Large intestine (tissue), 3 donors: ENCODE measurements around the gene LRCH4. TPM values are rescaled to one million over a fixed set of nuclear protein-coding genes. Genes with fewer than 3 reads are reported as not detected.
A peak's percentile ranks its signal among the peaks of the same experiment; 100 is the strongest.

Experiments used
- DNase-seq, 2 donors: peaks; one replicate each; pipeline versions ENCODE4 v3.0.0 to v3.0.0-alpha.2; 2013
- H3K27ac ChIP-seq: one replicate; pipeline ENCODE4 v1.5.1; 2013; ENCODE audit warnings: low read length
- H3K27me3 ChIP-seq: 2 replicates; pipeline ENCODE4 v1.6.1; 2013; ENCODE audit warnings: low read length; ENCODE audit not compliant: control insufficient read depth, insufficient read depth
- H3K36me3 ChIP-seq: 2 replicates; pipeline ENCODE4 v1.6.1; 2013; ENCODE audit warnings: low read length; ENCODE audit not compliant: control insufficient read depth, insufficient read depth
- H3K4me1 ChIP-seq: one replicate; pipeline ENCODE4 v1.6.1; 2013; ENCODE audit warnings: low read length; ENCODE audit not compliant: control insufficient read depth, insufficient read depth
- H3K4me3 ChIP-seq: one replicate; pipeline ENCODE4 v1.5.1; 2013; ENCODE audit warnings: low read length
- H3K9me3 ChIP-seq: one replicate; pipeline ENCODE4 v1.6.1; 2013; ENCODE audit warnings: mild to moderate bottlenecking, low read depth, low read length, moderate library complexity; ENCODE audit not compliant: control insufficient read depth
- WGBS: methylation state at CpG from one replicate; pipeline ENCODE4 v1.1.5; 2013; ENCODE audit warnings: low lambda C conversion rate; ENCODE audit not compliant: insufficient coverage; 5-methylcytosine and 5-hydroxymethylcytosine counted together
- polyA plus RNA-seq: library from polyadenylated mRNA; unstranded; fragments of 120-200 nt; gene quantifications from one replicate; pipeline ENCODE4 v1.2.1, GENCODE V29; 2013

The LRCH4 gene
- polyA plus RNA-seq, 1 donor, result 40.0 TPM

- H3K4me1 ChIP-seq, result peaks cover 28% of the 10 kb centered on the region
- H3K36me3 ChIP-seq, result peaks cover 46% of the 10 kb centered on the region
- H3K4me3 ChIP-seq, result peak overlapping the region; percentile 95
- H3K9me3 ChIP-seq, result no peaks in the 10 kb centered on the region
- H3K27me3 ChIP-seq, result no peaks in the 10 kb centered on the region
- no CpG with 5 or more reads among the region's 11 CpGs for WGBS
- no peak for DNase-seq
- H3K27ac ChIP-seq, result peak overlapping the region; percentile 99
Measured at GRCh38 chr7:100582650-100583049, 3.3 kb downstream of the LRCH4 start.

- peaks cover 28% of the 10 kb centered on the region for H3K4me1 ChIP-seq
- peak overlapping the region; percentile 95 for H3K4me3 ChIP-seq
- H3K36me3 ChIP-seq, result peaks cover 51% of the 10 kb centered on the region
- peak overlapping the region; percentile 99 for H3K27ac ChIP-seq
- no peaks in the 10 kb centered on the region for H3K9me3 ChIP-seq
- no peaks in the 10 kb centered on the region for H3K27me3 ChIP-seq
- no peak for DNase-seq
- WGBS, result no CpG with 5 or more reads among the region's 20 CpGs
Measured at GRCh38 chr7:100582041-100582579, 3.8 kb downstream of the LRCH4 start.

- Histone ChIP-seq H3K36me3 (peaks cover 66% of the 10 kb centered on the region), H3K27me3 (no peaks in the 10 kb centered on the region), H3K9me3 (no peaks in the 10 kb centered on the region), H3K4me3 (no peak overlapping the region), H3K4me1 (peaks cover 28% of the 10 kb centered on the region), H3K27ac (no peak overlapping the region)
- 100% methylated on average over 1 of the region's 11 CpGs for WGBS
- DNase-seq, result no peak
Measured at GRCh38 chr7:100580466-100581283, 5.3 kb downstream of the LRCH4 start.

DNA sequence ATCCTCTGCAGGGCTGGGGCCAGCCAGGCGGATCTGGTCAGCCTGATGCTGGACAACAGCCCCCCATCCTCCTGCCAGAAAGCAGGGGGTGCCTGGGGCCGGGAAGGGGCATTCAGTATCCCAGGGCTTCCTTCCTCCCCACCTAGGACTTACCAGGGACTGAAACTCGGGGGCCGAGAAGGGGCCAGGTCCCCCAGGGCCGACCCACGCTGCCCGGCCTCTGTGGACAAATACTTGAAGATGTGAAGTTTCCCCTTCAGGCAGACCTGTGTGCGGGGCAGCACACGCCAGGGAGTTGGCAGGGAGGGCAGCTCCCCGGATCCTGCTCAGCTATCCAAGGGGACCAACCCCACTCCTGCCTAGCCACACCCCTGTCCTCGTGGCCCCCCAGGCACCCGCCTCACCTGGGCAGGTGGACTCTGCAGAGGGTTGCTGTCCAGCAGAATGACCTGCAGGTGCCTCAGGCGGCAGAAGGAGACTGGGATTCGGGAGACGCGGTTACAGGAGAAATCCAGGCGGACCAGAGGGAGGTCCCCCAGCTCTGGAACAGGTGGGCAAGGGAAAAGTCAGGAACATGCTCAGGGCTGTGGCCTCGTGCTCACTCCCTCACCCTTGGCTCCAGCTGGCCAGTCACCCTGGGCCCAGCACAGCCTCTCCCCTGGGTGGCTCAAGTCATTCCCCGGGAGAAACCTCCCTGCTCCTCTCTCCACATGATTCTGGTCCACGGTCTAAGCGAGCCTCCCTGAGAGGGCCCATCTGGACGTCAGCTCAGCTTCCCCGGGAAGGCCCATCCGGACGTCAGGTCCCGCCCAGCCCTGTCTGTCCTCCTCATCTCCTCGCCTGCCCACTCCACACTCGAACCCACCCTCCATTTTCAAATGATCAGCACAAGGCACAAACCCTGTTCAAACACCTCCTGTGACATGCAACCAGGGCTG lies 7.4 kb downstream of the LRCH4 start:
- H3K27me3 ChIP-seq, result no peaks in the 10 kb centered on the region
- H3K36me3 ChIP-seq, result peaks cover 82% of the 10 kb centered on the region
- no CpG with 5 or more reads among the region's 28 CpGs for whole genome bisulfite sequencing

DNA sequence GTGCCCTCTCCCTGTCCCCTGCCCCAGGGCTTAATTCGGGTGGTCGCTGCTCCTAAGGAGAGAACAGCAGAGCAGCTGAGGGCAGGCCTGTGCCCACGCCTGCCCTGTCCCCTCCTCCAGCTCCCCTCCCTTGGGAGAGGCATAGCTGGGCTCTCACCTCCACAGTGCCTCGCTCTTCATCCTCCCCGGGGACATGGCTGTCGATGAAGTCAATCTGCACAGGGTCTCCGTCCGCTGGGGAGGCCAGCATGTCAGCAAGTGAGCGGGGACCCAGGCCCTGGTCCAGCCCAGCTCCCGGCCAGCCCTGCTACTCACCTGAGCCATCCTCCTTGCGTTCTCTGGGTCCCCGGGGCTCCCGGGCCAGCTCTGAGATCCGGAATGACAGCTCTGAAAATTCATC lies 8.4 kb downstream of the LRCH4 start:
- Histone ChIP-seq H3K9me3 (no peaks in the 10 kb centered on the region), H3K4me1 (peaks cover 5% of the 10 kb centered on the region), H3K4me3 (no peak overlapping the region), H3K27me3 (no peaks in the 10 kb centered on the region), H3K36me3 (peaks cover 81% of the 10 kb centered on the region), H3K27ac (no peak overlapping the region)
- WGBS, result no CpG with 5 or more reads among the region's 14 CpGs
- DNase-seq, result no peak

More for the DNA sequence above, 7.4 kb downstream of the LRCH4 start:
- DNase-seq, result no peak
- H3K4me1 ChIP-seq, result peaks cover 15% of the 10 kb centered on the region
- H3K4me3 ChIP-seq, result no peak overlapping the region
- no peak overlapping the region for H3K27ac ChIP-seq
- H3K9me3 ChIP-seq, result no peaks in the 10 kb centered on the region

DNA sequence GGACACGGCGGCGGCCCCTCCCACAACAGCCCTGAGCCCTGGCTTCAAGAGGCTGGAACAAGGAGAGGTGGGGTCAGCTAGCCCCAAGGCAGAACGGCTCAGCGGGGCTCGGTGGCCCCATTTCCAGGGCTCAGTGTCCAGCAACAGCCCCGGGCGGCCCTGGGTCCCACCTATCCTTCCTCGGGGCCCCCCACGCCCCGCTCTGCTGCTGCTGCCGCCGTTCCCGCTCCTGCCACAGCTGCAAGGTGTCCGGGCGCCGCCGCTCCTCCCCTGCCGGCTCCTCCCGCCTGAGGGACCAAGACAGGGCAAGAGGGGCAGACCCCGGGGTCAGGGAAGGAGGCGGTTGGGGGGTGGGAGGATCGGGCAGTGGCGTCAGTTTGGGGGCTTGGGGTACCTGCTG lies 8.8 kb downstream of the LRCH4 start:
- Histone ChIP-seq H3K27me3 (no peaks in the 10 kb centered on the region), H3K27ac (no peak overlapping the region), H3K9me3 (no peaks in the 10 kb centered on the region), H3K36me3 (peaks cover 77% of the 10 kb centered on the region), H3K4me3 (no peak overlapping the region), H3K4me1 (peaks cover under 1% of the 10 kb centered on the region)
- no peak for DNase-seq
- WGBS, result no CpG with 5 or more reads among the region's 24 CpGs

DNA sequence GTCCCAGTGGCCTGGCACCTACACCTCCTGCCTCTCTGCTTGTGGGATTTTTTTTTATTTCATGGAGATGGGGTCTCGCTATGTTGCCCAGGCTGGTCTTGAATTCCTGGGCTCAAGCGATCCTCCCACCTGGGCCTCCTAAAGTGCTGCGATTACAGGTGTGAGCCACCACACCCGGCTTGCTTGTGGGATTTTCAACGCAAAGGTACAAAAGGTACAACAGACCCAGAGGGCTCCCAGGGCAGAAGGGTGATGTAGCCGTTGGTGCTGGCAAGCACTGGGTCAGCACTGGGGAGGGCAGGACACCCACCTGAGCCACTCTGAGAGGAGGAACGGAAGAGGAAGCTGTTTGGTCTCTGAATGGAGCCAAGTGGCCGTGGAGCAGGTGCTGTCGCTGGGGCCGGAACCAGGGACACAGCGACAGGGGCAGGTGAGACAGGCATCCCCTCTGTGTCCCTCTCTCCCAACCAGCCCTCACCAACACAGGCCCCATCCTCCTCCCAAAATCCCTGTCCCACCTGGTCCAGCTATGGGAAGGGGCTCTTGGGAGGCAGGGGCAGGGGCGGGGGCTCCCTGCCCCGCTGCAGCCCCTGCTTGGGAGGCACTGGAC lies 9.4 kb downstream of the LRCH4 start:
- DNase-seq, result no peak
- no peaks in the 10 kb centered on the region for H3K4me1 ChIP-seq
- WGBS, result no CpG with 5 or more reads among the region's 13 CpGs
- H3K27ac ChIP-seq, result no peak overlapping the region
- peaks cover 71% of the 10 kb centered on the region for H3K36me3 ChIP-seq
- H3K27me3 ChIP-seq, result no peaks in the 10 kb centered on the region
- H3K9me3 ChIP-seq, result no peaks in the 10 kb centered on the region
- H3K4me3 ChIP-seq, result no peak overlapping the region

DNA sequence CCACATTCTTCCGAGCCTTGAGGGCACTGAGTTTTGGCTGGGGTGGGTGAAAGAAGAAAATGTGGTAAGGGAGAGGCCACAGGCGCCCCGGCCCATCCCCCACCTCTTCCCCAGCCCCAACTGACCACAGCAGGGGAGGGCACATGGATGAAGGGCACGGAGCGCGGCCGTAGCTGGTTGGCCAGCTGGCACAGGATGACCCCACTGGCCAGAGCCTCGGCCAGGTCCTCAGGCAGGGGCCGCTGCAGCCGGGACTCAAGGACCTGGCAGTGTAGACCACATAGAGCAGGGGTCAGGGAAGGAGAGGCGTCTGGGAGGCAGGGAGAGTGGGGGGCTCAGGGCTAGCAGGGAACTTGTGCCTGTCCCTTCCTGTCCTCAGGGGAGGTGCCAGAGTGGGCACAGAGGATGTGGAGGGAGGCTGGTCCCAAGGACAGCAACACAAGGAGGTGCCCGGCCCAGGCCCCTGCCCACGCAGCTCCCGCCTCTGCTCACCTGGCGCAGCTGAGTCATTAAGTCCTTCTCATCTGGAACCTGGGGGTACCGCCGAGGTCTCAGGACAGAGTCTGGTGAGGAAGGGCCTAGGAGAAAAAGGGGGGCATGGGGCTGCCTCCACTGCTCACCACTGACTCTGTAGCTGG lies 10.1 kb downstream of the LRCH4 start:
- Histone ChIP-seq H3K9me3 (no peaks in the 10 kb centered on the region), H3K27me3 (peaks cover 6% of the 10 kb centered on the region), H3K27ac (no peak overlapping the region), H3K4me3 (no peak overlapping the region), H3K4me1 (peaks cover 1% of the 10 kb centered on the region), H3K36me3 (peaks cover 65% of the 10 kb centered on the region)
- no peak for DNase-seq
- no CpG with 5 or more reads among the region's 17 CpGs for WGBS

- no CpG with 5 or more reads among the region's 14 CpGs for WGBS
- Histone ChIP-seq H3K4me1 (peaks cover 8% of the 10 kb centered on the region), H3K36me3 (peaks cover 59% of the 10 kb centered on the region), H3K4me3 (no peak overlapping the region), H3K27ac (no peak overlapping the region), H3K9me3 (no peaks in the 10 kb centered on the region), H3K27me3 (peaks cover 7% of the 10 kb centered on the region)
- no peak for DNase-seq
Measured at GRCh38 chr7:100575206-100575631, 10.7 kb downstream of the LRCH4 start.
